Brain microvascular endothelial cell (primary cell): ENCODE results near the gene CAPZA2.

Experiments
- DNase-seq: peaks from one replicate; pipeline ENCODE4 v3.0.0-alpha.2; 2020
- H3K27ac ChIP-seq: fragments of 250-450 bp; sonication (Bioruptor Pico); 2 replicates; pipeline ENCODE4 v1.5.1; 2020; ENCODE audit warnings: mild to moderate bottlenecking, moderate library complexity
- H3K27me3 ChIP-seq: fragments of 250-450 bp; sonication (Bioruptor Pico); replicated peaks from 2 replicates; pipeline ENCODE4 v1.5.1; 2020; ENCODE audit warnings: mild to moderate bottlenecking
- H3K36me3 ChIP-seq: fragments of 250-450 bp; sonication (Bioruptor Pico); replicated peaks from 2 replicates; pipeline ENCODE4 v1.5.1; 2020; ENCODE audit warnings: mild to moderate bottlenecking
- H3K4me3 ChIP-seq: 2 replicates; pipeline ENCODE4 v1.5.1; 2011; ENCODE audit warnings: low read depth, mild to moderate bottlenecking, control low read depth, low read length, moderate library complexity
- CTCF ChIP-seq: IDR thresholded peaks from 2 replicates; pipeline ENCODE4 v1.5.1; 2011; ENCODE audit warnings: low read depth, mild to moderate bottlenecking, moderate library complexity, low read length, control low read depth, inconsistent platforms; ENCODE audit errors: missing control alignments
- in situ Hi-C: cut with HindIII; loops from 2 replicates; pipeline ENCODE4 v1.10.0; 2017; ENCODE audit warnings: low sequenced_read_pairs, low pct_ligation_motif_present

The CAPZA2 gene

GRCh38 chr7:116836911-116837310 lies 25.5 kb upstream of the CAPZA2 start:
- Histone ChIP-seq H3K27ac (no peak overlapping the region), H3K36me3 (no peaks in the 10 kb centered on the region), H3K27me3 (no peaks in the 10 kb centered on the region), H3K4me3 (no peak overlapping the region)
- no peak for TF ChIP-seq CTCF
- DNase-seq, result no peak
- in situ Hi-C loops, result no loop called here

- Histone ChIP-seq H3K4me3 (no peak overlapping the region), H3K27ac (no peak overlapping the region), H3K27me3 (no peaks in the 10 kb centered on the region), H3K36me3 (no peaks in the 10 kb centered on the region)
- no peak for DNase-seq
- no peak for TF ChIP-seq CTCF
- in situ Hi-C loops, result no loop called here
These were observed 24.8 kb upstream of the CAPZA2 start for GRCh38 chr7:116837586-116837985.

GRCh38 chr7:116840256-116840655 lies 22.1 kb upstream of the CAPZA2 start:
- no peaks in the 10 kb centered on the region for H3K27me3 ChIP-seq
- no peak for DNase-seq
- no peak overlapping the region for H3K4me3 ChIP-seq
- H3K27ac ChIP-seq, result no peak overlapping the region
- H3K36me3 ChIP-seq, result no peaks in the 10 kb centered on the region
- in situ Hi-C loops, result no loop called here
- TF ChIP-seq CTCF, result no peak

GRCh38 chr7:116842371-116842770 lies 20.0 kb upstream of the CAPZA2 start:
- in situ Hi-C loops, result no loop called here
- TF ChIP-seq CTCF, result no peak
- Histone ChIP-seq H3K4me3 (no peak overlapping the region), H3K27ac (no peak overlapping the region), H3K36me3 (no peaks in the 10 kb centered on the region), H3K27me3 (no peaks in the 10 kb centered on the region)
- no peak for DNase-seq

GRCh38 chr7:116843378-116843777 lies 19.0 kb upstream of the CAPZA2 start:
- no peak for DNase-seq
- in situ Hi-C loops, result no loop called here
- Histone ChIP-seq H3K36me3 (no peaks in the 10 kb centered on the region), H3K27ac (no peak overlapping the region), H3K4me3 (no peak overlapping the region), H3K27me3 (no peaks in the 10 kb centered on the region)
- no peak for TF ChIP-seq CTCF

GRCh38 chr7:116851175-116851574 lies 11.2 kb upstream of the CAPZA2 start:
- H3K36me3 ChIP-seq, result no peaks in the 10 kb centered on the region
- in situ Hi-C loops, result no loop called here
- TF ChIP-seq CTCF, result no peak
- H3K27me3 ChIP-seq, result no peaks in the 10 kb centered on the region
- no peak overlapping the region for H3K4me3 ChIP-seq
- no peak for DNase-seq
- no peak overlapping the region for H3K27ac ChIP-seq
